Measurements from ENCODE around the gene UNC13A.
"Not testable (repeated sequence)": the region's sequence is repeated elsewhere in the genome, so short reads cannot be mapped to it uniquely, and the experiment has no call there.

UNC13A gene

GRCh38 chr19:17556995-17557394 is 131.2 kb downstream of the UNC13A start:
- POLR2A ChIA-PET = no interaction called here
- TF ChIP-seq CTCF (IDR thresholded peaks at IDR 0.05; ENCODE audit: control extremely low read depth, extremely low read depth, low read depth, missing control alignments) = no peak
- CTCF ChIA-PET = interaction anchor here (0.9 to 3.0 kb wide), 5 partner anchors 16 to 288 kb away, joined by 3 to 17 read pairs (median 3); no protein-coding TSS in a partner anchor
- DNase-seq (ENCODE audit: extremely low spot score) = no peak

GRCh38 chr19:17555929-17556813 is 132.0 kb downstream of the UNC13A start:
- CTCF ChIA-PET = interaction anchor here (0.9 to 3.0 kb wide), 6 partner anchors 16 to 289 kb away, joined by 3 to 17 read pairs (median 3); no protein-coding TSS in a partner anchor
- peak; percentile 46 for DNase-seq (ENCODE audit: extremely low spot score)
- POLR2A ChIA-PET = no interaction called here
- TF ChIP-seq CTCF (IDR thresholded peaks at IDR 0.05; ENCODE audit: control extremely low read depth, extremely low read depth, low read depth, missing control alignments) = peak; percentile 13

GRCh38 chr19:17555480-17555928 is 132.7 kb downstream of the UNC13A start, which contains the start of gene COLGALT1:
Gene COLGALT1 (plus strand): TSS chr19:17555649. CDS start chr19:17555714, 65 bp downstream.
- TF ChIP-seq CTCF (IDR thresholded peaks at IDR 0.05; ENCODE audit: control extremely low read depth, extremely low read depth, low read depth, missing control alignments) = no peak
- peak; percentile 99 for DNase-seq (ENCODE audit: extremely low spot score)
- CTCF ChIA-PET = interaction anchor here (2.9 to 3.0 kb wide), 2 partner anchors 17 to 60 kb away, joined by 11 to 17 read pairs; no protein-coding TSS in a partner anchor
- POLR2A ChIA-PET = no interaction called here

- no peak for DNase-seq (ENCODE audit: extremely low spot score)
- ChIA-PET POLR2A (no interaction called here), CTCF (interaction anchor here (1.2 kb wide), 1 partner anchor 19 kb away, joined by 4 read pairs; no protein-coding TSS in a partner anchor)
- no peak for TF ChIP-seq CTCF (IDR thresholded peaks at IDR 0.05; ENCODE audit: control extremely low read depth, extremely low read depth, low read depth, missing control alignments)
These were observed 133.1 kb downstream of the UNC13A start for GRCh38 chr19:17554968-17555479.

GRCh38 chr19:17553256-17553655 is 134.9 kb downstream of the UNC13A start:
- ChIA-PET CTCF (interaction anchor here (1.2 to 2.1 kb wide), 7 partner anchors 13 to 105 kb away, joined by 3 to 11 read pairs (median 3); a partner anchor contains a TSS), POLR2A (interaction anchor here (0.6 to 1.1 kb wide), 2 partner anchors 42 to 331 kb away, joined by 3 to 5 read pairs; partner anchors contain the start of gene PGLS)
- DNase-seq (ENCODE audit: extremely low spot score) = no peak
- no peak for TF ChIP-seq CTCF (IDR thresholded peaks at IDR 0.05; ENCODE audit: control extremely low read depth, extremely low read depth, low read depth, missing control alignments)

GRCh38 chr19:17552735-17553134 is 135.4 kb downstream of the UNC13A start:
- POLR2A ChIA-PET = interaction anchor here (0.6 to 1.1 kb wide), 2 partner anchors 42 to 330 kb away, joined by 3 to 5 read pairs; partner anchors contain the start of gene PGLS
- CTCF ChIA-PET = interaction anchor here (1.2 to 2.1 kb wide), 7 partner anchors 13 to 105 kb away, joined by 3 to 11 read pairs (median 3); a partner anchor contains a TSS

More at GRCh38 chr19:17552735-17553134, 135.4 kb downstream of the UNC13A start:
- DNase-seq (ENCODE audit: extremely low spot score) = not testable (repeated sequence)
